ENCODE data around the gene CLDND2. TPM values are rescaled to one million over a fixed set of nuclear protein-coding genes. Genes with fewer than 3 reads are reported as not detected.

The CLDND2 gene
- total RNA-seq, 1 experiment from 2014 or later = 0.95 TPM

DNA sequence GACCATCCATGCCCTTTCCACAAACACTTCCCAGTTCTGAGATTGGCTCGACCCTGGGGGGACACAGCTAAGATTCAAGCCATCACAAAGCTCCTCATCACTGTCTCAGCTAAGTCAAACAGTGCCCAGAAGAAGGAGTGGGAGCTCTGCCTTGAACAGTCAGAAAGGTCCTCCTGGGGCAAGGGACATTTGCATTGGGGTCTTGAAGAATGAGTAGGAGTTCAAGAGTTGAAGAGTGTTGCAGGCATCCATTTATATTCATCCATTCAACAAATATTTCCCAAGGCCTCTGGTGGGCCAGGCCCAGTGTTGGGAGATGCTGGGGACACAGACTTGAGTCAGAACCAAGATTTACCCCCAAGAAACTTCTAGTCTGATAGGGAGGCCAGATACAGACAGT, 50.8 kb downstream of the CLDND2 start:
- no peak for TF ChIP-seq TCF7L2 (IDR thresholded peaks at IDR 0.05; ENCODE audit: low read depth, low read length)
- ChIA-PET CTCF (no interaction called here), POLR2A (no interaction called here)
- ATAC-seq (no peak), DNase-seq (ENCODE audit: low read depth, low spot score) (no peak)
- intact Hi-C loops (cut with micrococcal nuclease; ENCODE audit: unreplicated experiment) = no loop called here
- Histone ChIP-seq H3K27ac (ENCODE audit: low read length) (no peak overlapping the region), H3K4me1 (ENCODE audit: control insufficient read depth, insufficient read depth, low read length) (no peaks in the 10 kb centered on the region), H3K9me3 (ENCODE audit: control insufficient read depth, insufficient read depth, low read depth, low read length) (no peaks in the 10 kb centered on the region), H3K27me3 (ENCODE audit: control insufficient read depth, insufficient read depth, low read length) (no peaks in the 10 kb centered on the region), H3K36me3 (ENCODE audit: control insufficient read depth, insufficient read depth, low read length) (no peaks in the 10 kb centered on the region), H3K4me3 (ENCODE audit: low read depth in 2 of 2, low read length in 2 of 2) (no peak overlapping the region)
- in situ Hi-C loops (cut with HindIII; ENCODE audit: low pct_unique_long_range_greater_than_20kb, low sequenced_read_pairs) = no loop called here
- no TSS peak for BruUV-seq (replicated peaks)

- Histone ChIP-seq H3K9me3 (ENCODE audit: control insufficient read depth, insufficient read depth, low read depth, low read length) (no peaks in the 10 kb centered on the region), H3K27ac (ENCODE audit: low read length) (no peak overlapping the region), H3K4me1 (ENCODE audit: control insufficient read depth, insufficient read depth, low read length) (no peaks in the 10 kb centered on the region), H3K36me3 (ENCODE audit: control insufficient read depth, insufficient read depth, low read length) (no peaks in the 10 kb centered on the region), H3K4me3 (ENCODE audit: low read depth in 2 of 2, low read length in 2 of 2) (no peak overlapping the region), H3K27me3 (ENCODE audit: control insufficient read depth, insufficient read depth, low read length) (no peaks in the 10 kb centered on the region)
- intact Hi-C loops (cut with micrococcal nuclease; ENCODE audit: unreplicated experiment) = no loop called here
- POLR2A ChIA-PET = no interaction called here
- in situ Hi-C loops (cut with HindIII; ENCODE audit: low pct_unique_long_range_greater_than_20kb, low sequenced_read_pairs) = no loop called here
- BruUV-seq (replicated peaks) = no TSS peak
- ATAC-seq (no peak), DNase-seq (ENCODE audit: low read depth, low spot score) (no peak)
- CTCF ChIA-PET = no interaction called here
- TF ChIP-seq REST (IDR thresholded peaks at IDR 0.05; ENCODE audit: insufficient read depth in 1 of 2, low read depth in 2 of 2, low read length in 1 of 2) (no peak), SIN3A (IDR thresholded peaks at IDR 0.05; ENCODE audit: borderline replicate concordance, insufficient read depth, low read depth, low read length) (no peak), POLR2AphosphoS5 (IDR thresholded peaks at IDR 0.05; ENCODE audit: low read depth, low read length) (no peak)
These were observed 51.4 kb downstream of the CLDND2 start for GRCh38 chr19:51317376-51317775.

Other genes starting within 250 kb of the CLDND2 start
- not detected for gene SIGLEC9, start 244.1 kb downstream of the CLDND2 start, total RNA-seq (2021; ENCODE audit: unreplicated experiment)
- not detected for gene SIGLEC7, start 226.7 kb downstream of the CLDND2 start, total RNA-seq (2021; ENCODE audit: unreplicated experiment)
- 0.13 TPM for gene CD33, start 143.9 kb downstream of the CLDND2 start, total RNA-seq (2021; ENCODE audit: unreplicated experiment)
- gene SIGLECL1, start 117.9 kb downstream of the CLDND2 start, total RNA-seq (2021; ENCODE audit: unreplicated experiment) = not detected
- gene IGLON5, start 57.4 kb downstream of the CLDND2 start, total RNA-seq (2021; ENCODE audit: unreplicated experiment) = 0.13 TPM
- gene VSIG10L, start 26.9 kb downstream of the CLDND2 start, total RNA-seq (2021; ENCODE audit: unreplicated experiment) = 3.3 TPM
- gene ETFB, start 2.6 kb downstream of the CLDND2 start, total RNA-seq (2021; ENCODE audit: unreplicated experiment) = 66.2 TPM
- 0.23 TPM for gene NKG7, start 3.7 kb upstream of the CLDND2 start, total RNA-seq (2021; ENCODE audit: unreplicated experiment)
- gene LIM2, start 19.0 kb upstream of the CLDND2 start, total RNA-seq (2021; ENCODE audit: unreplicated experiment) = not detected
- gene C19orf84, start 21.6 kb upstream of the CLDND2 start, total RNA-seq (2021; ENCODE audit: unreplicated experiment) = not detected
- gene SIGLEC10, start 48.6 kb upstream of the CLDND2 start, total RNA-seq (2021; ENCODE audit: unreplicated experiment) = not detected
- not detected for gene SIGLEC8, start 89.5 kb upstream of the CLDND2 start, total RNA-seq (2021; ENCODE audit: unreplicated experiment)
- not detected for gene CEACAM18, start 109.5 kb upstream of the CLDND2 start, total RNA-seq (2021; ENCODE audit: unreplicated experiment)
- gene SIGLEC12, start 132.8 kb upstream of the CLDND2 start, total RNA-seq (2021; ENCODE audit: unreplicated experiment) = not detected
- not detected for gene SIGLEC6, start 162.7 kb upstream of the CLDND2 start, total RNA-seq (2021; ENCODE audit: unreplicated experiment)
- gene ZNF175, start 202.3 kb upstream of the CLDND2 start, total RNA-seq (2021; ENCODE audit: unreplicated experiment) = 7.3 TPM